Chondrocyte (in vitro differentiated cells): ENCODE results near the gene NEIL1. TPM values are rescaled to one million over a fixed set of nuclear protein-coding genes. Genes with fewer than 3 reads are reported as not detected.
"Not testable (repeated sequence)": the region's sequence is repeated elsewhere in the genome, so short reads cannot be mapped to it uniquely, and the experiment has no call there.

Experiments used
- DNase-seq: peaks from one replicate; pipeline ENCODE4 v3.0.0; 2021; ENCODE audit warnings: mixed read lengths, low spot score
- H3K27ac Mint-ChIP-seq: one replicate; pipeline ENCODE4 v1.8.0; 2021; ENCODE audit warnings: mild to moderate bottlenecking, moderate library complexity, mixed read lengths; ENCODE audit not compliant: unreplicated experiment
- H3K27me3 Mint-ChIP-seq: 2 replicates; pipeline ENCODE4 v1.8.0; 2021; ENCODE audit warnings: low read depth, mixed read lengths
- H3K36me3 Mint-ChIP-seq: 2 replicates; pipeline ENCODE4 v1.8.0; 2021; ENCODE audit warnings: low read depth, mixed read lengths
- H3K4me1 Mint-ChIP-seq: 2 replicates; pipeline ENCODE4 v1.8.0; 2021; ENCODE audit warnings: low read depth, mild to moderate bottlenecking, mixed read lengths
- H3K4me3 Mint-ChIP-seq: one replicate; pipeline ENCODE4 v1.8.0; 2021; ENCODE audit warnings: mild to moderate bottlenecking, moderate library complexity, mixed read lengths; ENCODE audit not compliant: unreplicated experiment
- H3K9me3 Mint-ChIP-seq: 2 replicates; pipeline ENCODE4 v1.8.0; 2021; ENCODE audit warnings: low read depth, mixed read lengths
- CTCF ChIP-seq: fragments of 200-600 bp; sonication (generic); IDR thresholded peaks from 2 replicates; pipeline ENCODE4 v1.5.0; 2021; ENCODE audit warnings: antibody characterized with exemption, mild to moderate bottlenecking, moderate library complexity
- total RNA-seq: library from RNA; stranded (reverse); gene quantifications from 3 replicates; pipeline ENCODE4 v1.2.1, GENCODE V29; 2021

NEIL1 gene
- total RNA-seq, 1 donor from 2014 or later: 22.0 TPM

DNA sequence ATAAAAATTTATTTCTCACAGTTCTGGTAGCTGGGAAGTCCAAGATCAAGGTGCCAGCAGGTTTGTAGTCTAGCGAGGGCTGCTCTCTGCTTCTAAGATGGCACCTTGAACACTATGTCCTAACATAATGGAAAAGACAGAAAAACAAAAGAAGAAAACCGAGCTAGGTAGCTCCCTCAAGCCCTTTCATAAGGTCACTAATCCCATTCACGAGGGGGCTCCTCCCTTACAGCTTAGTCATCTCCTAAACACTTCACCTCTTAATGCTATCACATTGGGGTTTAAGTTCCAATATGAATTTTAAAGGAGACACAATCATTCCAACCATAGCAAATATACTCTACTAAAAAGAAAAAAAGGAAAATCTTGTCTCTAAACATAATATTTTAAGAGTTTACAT, 40.7 kb upstream of the NEIL1 start:
- no peak for TF ChIP-seq CTCF
- no peaks in the 10 kb centered on the region for H3K36me3 Mint-ChIP-seq
- no peak for DNase-seq
- peaks cover 33% of the 10 kb centered on the region for H3K27me3 Mint-ChIP-seq
- H3K9me3 Mint-ChIP-seq: no peaks in the 10 kb centered on the region
- peaks cover 6% of the 10 kb centered on the region for H3K4me1 Mint-ChIP-seq
- no peak overlapping the region for H3K4me3 Mint-ChIP-seq
- no peak overlapping the region for H3K27ac Mint-ChIP-seq

- H3K27ac Mint-ChIP-seq: no peak overlapping the region
- H3K4me1 Mint-ChIP-seq: peaks cover 9% of the 10 kb centered on the region
- peak; percentile 73 for TF ChIP-seq CTCF
- H3K36me3 Mint-ChIP-seq: no peaks in the 10 kb centered on the region
- DNase-seq: no peak
- no peak overlapping the region for H3K4me3 Mint-ChIP-seq
- peaks cover 31% of the 10 kb centered on the region for H3K27me3 Mint-ChIP-seq
- H3K9me3 Mint-ChIP-seq: no peaks in the 10 kb centered on the region
Measured at GRCh38 chr15:75307778-75308390, 39.0 kb upstream of the NEIL1 start.

- peaks cover 18% of the 10 kb centered on the region for H3K27me3 Mint-ChIP-seq
Measured at GRCh38 chr15:75309711-75310110, 37.1 kb upstream of the NEIL1 start.

GRCh38 chr15:75312548-75312947, 34.3 kb upstream of the NEIL1 start:
- H3K9me3 Mint-ChIP-seq, H3K27ac Mint-ChIP-seq, H3K4me3 Mint-ChIP-seq, H3K36me3 Mint-ChIP-seq, DNase-seq, H3K27me3 Mint-ChIP-seq, H3K4me1 Mint-ChIP-seq: not testable (repeated sequence)

More at GRCh38 chr15:75309711-75310110, 37.1 kb upstream of the NEIL1 start:
- no peaks in the 10 kb centered on the region for H3K36me3 Mint-ChIP-seq
- no peak for TF ChIP-seq CTCF
- no peak overlapping the region for H3K27ac Mint-ChIP-seq
- H3K9me3 Mint-ChIP-seq: no peaks in the 10 kb centered on the region
- H3K4me3 Mint-ChIP-seq: no peak overlapping the region
- DNase-seq: no peak
- H3K4me1 Mint-ChIP-seq: peaks cover 9% of the 10 kb centered on the region

DNA sequence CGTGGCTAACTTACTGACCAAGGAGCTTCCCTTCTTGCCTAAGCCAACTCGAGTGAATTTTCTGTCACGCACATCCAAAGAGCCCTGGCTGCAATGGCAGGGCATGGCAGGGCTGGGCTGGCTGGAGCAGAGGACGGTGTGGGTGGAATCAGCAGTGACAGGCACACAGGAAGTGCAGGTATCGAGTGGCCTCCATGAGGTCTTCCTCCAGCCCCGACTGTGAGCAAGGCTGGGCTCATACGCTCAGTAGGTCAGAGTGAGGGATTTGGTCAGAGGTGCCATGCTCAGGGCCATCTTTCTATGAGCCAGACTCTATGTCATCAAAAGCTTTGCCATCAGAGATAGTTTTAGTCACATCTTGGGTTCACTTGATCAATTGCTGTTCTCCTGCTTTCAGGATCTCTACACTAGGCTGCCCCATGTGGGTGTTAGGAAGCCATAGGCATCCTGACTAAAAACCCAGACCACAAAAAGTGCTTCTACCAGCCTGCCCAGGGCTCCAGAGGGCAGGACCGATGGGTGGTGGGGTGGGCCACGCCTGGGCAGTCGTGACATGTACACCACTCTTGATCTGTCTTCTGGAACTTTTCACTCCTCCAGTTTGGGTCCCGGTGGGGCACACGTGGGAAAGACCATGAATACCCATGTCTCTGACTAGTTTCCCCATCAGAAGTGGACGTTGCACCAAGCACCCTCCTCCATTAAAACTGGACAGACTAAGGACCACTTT, 33.6 kb upstream of the NEIL1 start:
- Mint-ChIP-seq H3K4me1 (peaks cover 9% of the 10 kb centered on the region), H3K27me3 (peaks cover 1% of the 10 kb centered on the region), H3K27ac (no peak overlapping the region), H3K9me3 (no peaks in the 10 kb centered on the region), H3K4me3 (no peak overlapping the region), H3K36me3 (no peaks in the 10 kb centered on the region)
- no peak for TF ChIP-seq CTCF
- DNase-seq: no peak
